ENCODE measurements around the gene MRPL34.
A peak's percentile ranks its signal among the peaks of the same experiment; 100 is the strongest.
"Not testable (repeated sequence)": the region's sequence is repeated elsewhere in the genome, so short reads cannot be mapped to it uniquely, and the experiment has no call there.

Gene MRPL34

GRCh38 chr19:17286752-17287151, 18.9 kb upstream of the MRPL34 start:
- H3K4me1 ChIP-seq (ENCODE audit: control insufficient read depth, insufficient read depth, low read length): peaks cover 3% of the 10 kb centered on the region
- no peaks in the 10 kb centered on the region for H3K9me3 ChIP-seq (ENCODE audit: control insufficient read depth, low read length)
- H3K36me3 ChIP-seq (ENCODE audit: control insufficient read depth, insufficient read depth, low read length, severe bottlenecking): no peaks in the 10 kb centered on the region
- DNase-seq (ENCODE audit: low read depth): no peak
- no peaks in the 10 kb centered on the region for H3K27me3 ChIP-seq (replicated peaks; ENCODE audit: control insufficient read depth, insufficient read depth, low read length)
- no peak overlapping the region for H3K9ac ChIP-seq (ENCODE audit: low read length)
- H3K4me3 ChIP-seq (ENCODE audit: low read length): no peak overlapping the region

GRCh38 chr19:17289489-17289888, 16.2 kb upstream of the MRPL34 start:
- peaks cover 5% of the 10 kb centered on the region for H3K4me1 ChIP-seq (ENCODE audit: control insufficient read depth, insufficient read depth, low read length)
- no peaks in the 10 kb centered on the region for H3K27me3 ChIP-seq (replicated peaks; ENCODE audit: control insufficient read depth, insufficient read depth, low read length)
- no peak overlapping the region for H3K4me3 ChIP-seq (ENCODE audit: low read length)
- DNase-seq (ENCODE audit: low read depth): peak; percentile 51
- H3K36me3 ChIP-seq (ENCODE audit: control insufficient read depth, insufficient read depth, low read length, severe bottlenecking): no peaks in the 10 kb centered on the region
- no peaks in the 10 kb centered on the region for H3K9me3 ChIP-seq (ENCODE audit: control insufficient read depth, low read length)
- H3K9ac ChIP-seq (ENCODE audit: low read length): no peak overlapping the region

- peak; percentile 93 for DNase-seq (ENCODE audit: low read depth)
- H3K4me1 ChIP-seq (ENCODE audit: control insufficient read depth, insufficient read depth, low read length): peaks cover 5% of the 10 kb centered on the region
- peak overlapping the region; percentile 82 for H3K4me3 ChIP-seq (ENCODE audit: low read length)
- no peaks in the 10 kb centered on the region for H3K36me3 ChIP-seq (ENCODE audit: control insufficient read depth, insufficient read depth, low read length, severe bottlenecking)
- no peaks in the 10 kb centered on the region for H3K27me3 ChIP-seq (replicated peaks; ENCODE audit: control insufficient read depth, insufficient read depth, low read length)
- peak overlapping the region; percentile 79 for H3K9ac ChIP-seq (ENCODE audit: low read length)
- H3K9me3 ChIP-seq (ENCODE audit: control insufficient read depth, low read length): no peaks in the 10 kb centered on the region
Measured at GRCh38 chr19:17292301-17293074, 13.2 kb upstream of the MRPL34 start.

- peaks cover 5% of the 10 kb centered on the region for H3K4me1 ChIP-seq (ENCODE audit: control insufficient read depth, insufficient read depth, low read length)
- no peak overlapping the region for H3K9ac ChIP-seq (ENCODE audit: low read length)
- H3K4me3 ChIP-seq (ENCODE audit: low read length): no peak overlapping the region
- no peaks in the 10 kb centered on the region for H3K36me3 ChIP-seq (ENCODE audit: control insufficient read depth, insufficient read depth, low read length, severe bottlenecking)
- H3K27me3 ChIP-seq (replicated peaks; ENCODE audit: control insufficient read depth, insufficient read depth, low read length): no peaks in the 10 kb centered on the region
- no peaks in the 10 kb centered on the region for H3K9me3 ChIP-seq (ENCODE audit: control insufficient read depth, low read length)
- DNase-seq (ENCODE audit: low read depth): no peak
Measured at GRCh38 chr19:17293605-17294004, 12.1 kb upstream of the MRPL34 start.

- no peak overlapping the region for H3K4me3 ChIP-seq (ENCODE audit: low read length)
- DNase-seq (ENCODE audit: low read depth): peak; percentile 47
- H3K36me3 ChIP-seq (ENCODE audit: control insufficient read depth, insufficient read depth, low read length, severe bottlenecking): no peaks in the 10 kb centered on the region
- no peaks in the 10 kb centered on the region for H3K9me3 ChIP-seq (ENCODE audit: control insufficient read depth, low read length)
- H3K27me3 ChIP-seq (replicated peaks; ENCODE audit: control insufficient read depth, insufficient read depth, low read length): no peaks in the 10 kb centered on the region
- no peak overlapping the region for H3K9ac ChIP-seq (ENCODE audit: low read length)
- H3K4me1 ChIP-seq (ENCODE audit: control insufficient read depth, insufficient read depth, low read length): peaks cover 5% of the 10 kb centered on the region
Measured at GRCh38 chr19:17294051-17294891, 11.4 kb upstream of the MRPL34 start.

- H3K9ac ChIP-seq (ENCODE audit: low read length); H3K36me3 ChIP-seq (ENCODE audit: control insufficient read depth, insufficient read depth, low read length, severe bottlenecking); H3K4me1 ChIP-seq (ENCODE audit: control insufficient read depth, insufficient read depth, low read length); H3K4me3 ChIP-seq (ENCODE audit: low read length); H3K9me3 ChIP-seq (ENCODE audit: control insufficient read depth, low read length); H3K27me3 ChIP-seq (replicated peaks; ENCODE audit: control insufficient read depth, insufficient read depth, low read length); DNase-seq (ENCODE audit: low read depth): not testable (repeated sequence)
Measured at GRCh38 chr19:17295551-17295950, 10.1 kb upstream of the MRPL34 start.

- no peaks in the 10 kb centered on the region for H3K36me3 ChIP-seq (ENCODE audit: control insufficient read depth, insufficient read depth, low read length, severe bottlenecking)
- no peaks in the 10 kb centered on the region for H3K27me3 ChIP-seq (replicated peaks; ENCODE audit: control insufficient read depth, insufficient read depth, low read length)
- no peaks in the 10 kb centered on the region for H3K9me3 ChIP-seq (ENCODE audit: control insufficient read depth, low read length)
- H3K4me3 ChIP-seq (ENCODE audit: low read length): no peak overlapping the region
- H3K4me1 ChIP-seq (ENCODE audit: control insufficient read depth, insufficient read depth, low read length): peaks cover 5% of the 10 kb centered on the region
- no peak overlapping the region for H3K9ac ChIP-seq (ENCODE audit: low read length)
- DNase-seq (ENCODE audit: low read depth): peak; percentile 15
Measured at GRCh38 chr19:17296273-17296672, 9.4 kb upstream of the MRPL34 start.

- Histone ChIP-seq H3K9ac (ENCODE audit: low read length) (no peak overlapping the region), H3K36me3 (ENCODE audit: control insufficient read depth, insufficient read depth, low read length, severe bottlenecking) (no peaks in the 10 kb centered on the region), H3K9me3 (ENCODE audit: control insufficient read depth, low read length) (no peaks in the 10 kb centered on the region), H3K4me1 (ENCODE audit: control insufficient read depth, insufficient read depth, low read length) (peaks cover 5% of the 10 kb centered on the region), H3K4me3 (ENCODE audit: low read length) (no peak overlapping the region), H3K27me3 (replicated peaks; ENCODE audit: control insufficient read depth, insufficient read depth, low read length) (no peaks in the 10 kb centered on the region)
- DNase-seq (ENCODE audit: low read depth): no peak
Measured at GRCh38 chr19:17296976-17297375, 8.7 kb upstream of the MRPL34 start.

- no peak overlapping the region for H3K9ac ChIP-seq (ENCODE audit: low read length)
- H3K9me3 ChIP-seq (ENCODE audit: control insufficient read depth, low read length): no peaks in the 10 kb centered on the region
- DNase-seq (ENCODE audit: low read depth): no peak
- H3K4me1 ChIP-seq (ENCODE audit: control insufficient read depth, insufficient read depth, low read length): peaks cover 24% of the 10 kb centered on the region
- no peaks in the 10 kb centered on the region for H3K27me3 ChIP-seq (replicated peaks; ENCODE audit: control insufficient read depth, insufficient read depth, low read length)
- H3K4me3 ChIP-seq (ENCODE audit: low read length): no peak overlapping the region
- no peaks in the 10 kb centered on the region for H3K36me3 ChIP-seq (ENCODE audit: control insufficient read depth, insufficient read depth, low read length, severe bottlenecking)
Measured at GRCh38 chr19:17300992-17301619, 4.6 kb upstream of the MRPL34 start.

GRCh38 chr19:17302391-17303166, 3.1 kb upstream of the MRPL34 start:
- Histone ChIP-seq H3K9me3 (ENCODE audit: control insufficient read depth, low read length) (no peaks in the 10 kb centered on the region), H3K4me3 (ENCODE audit: low read length) (peak overlapping the region; percentile 79), H3K4me1 (ENCODE audit: control insufficient read depth, insufficient read depth, low read length) (peaks cover 31% of the 10 kb centered on the region), H3K36me3 (ENCODE audit: control insufficient read depth, insufficient read depth, low read length, severe bottlenecking) (no peaks in the 10 kb centered on the region), H3K27me3 (replicated peaks; ENCODE audit: control insufficient read depth, insufficient read depth, low read length) (no peaks in the 10 kb centered on the region), H3K9ac (ENCODE audit: low read length) (peak overlapping the region; percentile 78)
- no peak for DNase-seq (ENCODE audit: low read depth)

Data from adipocyte (in vitro differentiated cells).